Adrenal gland (tissue), 12 donors: ENCODE measurements around the gene AP2A2. TPM values are rescaled to one million over a fixed set of nuclear protein-coding genes. Genes with fewer than 3 reads are reported as not detected.

Experiments used
- DNase-seq, 7 donors: peaks; one replicate each; pipeline ENCODE4 v3.0.0-alpha.2; 2019 to 2020
- H3K27ac ChIP-seq, 5 donors: fragments of 200-600 bp; sonication (generic) in 4 of 5; 1 replicate in 3 of 5; 2 replicates in 2 of 5; pipeline versions ENCODE4 v1.5.1 to v1.8.0; 2016 to 2020; ENCODE audit warnings: mild to moderate bottlenecking in 1 of 5
- H3K27me3 ChIP-seq: fragments of 200-600 bp; 2 replicates; pipeline ENCODE4 v1.8.0; 2021
- H3K36me3 ChIP-seq, 2 donors: fragments of 200-600 bp; replicated peaks in 1 of 2; 1 replicate in 1 of 2; 2 replicates in 1 of 2; pipeline versions ENCODE4 v1.5.1 to v1.8.0; 2018 to 2022
- H3K4me1 ChIP-seq, 2 donors: fragments of 200-600 bp; replicated peaks in 1 of 2; 1 replicate in 1 of 2; 2 replicates in 1 of 2; pipeline versions ENCODE4 v1.5.1 to v1.8.0; 2018 to 2021
- H3K4me3 ChIP-seq, 4 donors: fragments of 200-600 bp; sonication (generic) in 3 of 4; one replicate each; pipeline ENCODE4 v1.5.1; 2016 to 2018
- H3K9me3 ChIP-seq, 3 donors: fragments of 200-600 bp; sonication (generic) in 1 of 3; replicated peaks in 1 of 3; 1 replicate in 2 of 3; 2 replicates in 1 of 3; pipeline versions ENCODE4 v1.5.1 to v1.8.0; 2016 to 2021
- CTCF ChIP-seq, 6 experiments: fragments of 450-650 bp in 4 of 6; fragments of 200-600 bp in 2 of 6; sonication (generic) in 1 of 6; IDR thresholded peaks; 1 replicate in 5 of 6; 2 replicates in 1 of 6; pipeline versions ENCODE4 v1.5.1 to v1.8.0; 2016 to 2021; ENCODE audit warnings: antibody characterized with exemption in 6 of 6, mild to moderate bottlenecking in 2 of 6, moderate library complexity in 1 of 6
- POLR2A ChIP-seq, 2 donors: fragments of 450-650 bp; IDR thresholded peaks; one replicate each; pipeline ENCODE4 v1.6.1; 2017; ENCODE audit warnings: antibody characterized with exemption in 2 of 2, mild to moderate bottlenecking in 2 of 2, moderate library complexity in 1 of 2
- WGBS, 4 donors: extraction: QIAGEN DNeasy Blood & Tissue Kit in 2 of 4; methylation state at CpG; one replicate each; pipeline versions ENCODE4 v1.1.5 to v1.1.7; 2013 to 2017; 5-methylcytosine and 5-hydroxymethylcytosine counted together
- intact Hi-C, 2 donors: fragments of 100-400 bp; cut with DNase I; formaldehyde crosslinking; loops; one replicate each; pipeline versions ENCODE4 v1.14.1 to v1.15.0; 2022 to 2023
- polyA plus RNA-seq, 3 donors: library from polyadenylated mRNA; stranded (reverse); fragments of 200-250 nt in 2 of 3; fragments of 350-450 nt in 1 of 3; fragmentation: Illumina TruSeq in 1 of 3; extraction: RNeasy Lipid Tissue Mini Kit (QIAGEN cat#74804) in 1 of 3; gene quantifications; one replicate each; pipeline ENCODE4 v1.2.3, GENCODE V29; 2013 to 2014
- total RNA-seq, 9 donors: library from RNA; depleted of rRNA in 4 of 9; stranded (reverse); fragments of >200 nt in 4 of 9; fragments of 120-200 nt in 1 of 9; fragmentation: NEBNext Ultra II Directional in 1 of 9; extraction: Animal tissue kit (Norgen Biotek cat#: 25700) in 1 of 9; gene quantifications; one replicate each; pipeline versions ENCODE4 v1.1.0 to v1.2.4, GENCODE V29; 2013 to 2023
- donor health status: healthy with polysubstance abuse.
- donor health status: Bipolar disorder and iron deficiency.
- donor health status: DM: yes; HTN: yes; CAD: no.
- donor health status: DM: no; HTN: no; CAD: no.
- donor health status: DM: no; HTN: no; CAD: no.
- donor health status: DM: yes; HTN: yes; CAD: no.

AP2A2 gene
- total and polyA plus RNA-seq, 12 donors: 15.3 to 115 (median 73.1) TPM

GRCh38 chr11:1034001-1034400, 108.3 kb downstream of the AP2A2 start:
- H3K36me3 ChIP-seq: no peaks in the 10 kb centered on the region
- no peaks in the 10 kb centered on the region for H3K9me3 ChIP-seq
- intact Hi-C loops: no loop called here
- peaks cover 0 to 4% of the 10 kb centered on the region in 2 donors for H3K4me1 ChIP-seq
- H3K27ac ChIP-seq: no peak overlapping the region
- 47 to 71% (median 62%) methylated on average over 2 to 8 of the region's 8 CpGs for WGBS, 4 donors
- H3K27me3 ChIP-seq: no peaks in the 10 kb centered on the region
- TF ChIP-seq POLR2A (IDR thresholded peaks at IDR 0.05): no peak
- TF ChIP-seq CTCF (IDR thresholded peaks at IDR 0.05): no peak
- H3K4me3 ChIP-seq: no peak overlapping the region
- no peak for DNase-seq

GRCh38 chr11:1034456-1035295, 109.0 kb downstream of the AP2A2 start:
- no peaks in the 10 kb centered on the region for H3K9me3 ChIP-seq
- H3K4me1 ChIP-seq: peaks cover 0 to 4% of the 10 kb centered on the region in 2 donors
- no peak overlapping the region for H3K4me3 ChIP-seq
- WGBS, 4 donors: 68 to 81% (median 80%) methylated on average over 13 to 39 of the region's 39 CpGs
- H3K27me3 ChIP-seq: no peaks in the 10 kb centered on the region
- no peak for DNase-seq
- no peak for TF ChIP-seq CTCF (IDR thresholded peaks at IDR 0.05)
- TF ChIP-seq POLR2A (IDR thresholded peaks at IDR 0.05): no peak
- no peaks in the 10 kb centered on the region for H3K36me3 ChIP-seq
- intact Hi-C loops: no loop called here
- no peak overlapping the region for H3K27ac ChIP-seq

GRCh38 chr11:1035577-1036283, 110.1 kb downstream of the AP2A2 start:
- Histone ChIP-seq H3K4me3 (no peak overlapping the region), H3K27ac (no peak overlapping the region)

More at GRCh38 chr11:1035577-1036283, 110.1 kb downstream of the AP2A2 start:
- intact Hi-C loops: no loop called here
- Histone ChIP-seq H3K36me3 (no peaks in the 10 kb centered on the region), H3K4me1 (peaks cover 0 to 4% of the 10 kb centered on the region in 2 donors), H3K27me3 (no peaks in the 10 kb centered on the region), H3K9me3 (no peaks in the 10 kb centered on the region)
- WGBS, 4 donors: 71 to 83% (median 82%) methylated on average over 13 to 29 of the region's 29 CpGs
- TF ChIP-seq POLR2A (IDR thresholded peaks at IDR 0.05) (no peak), CTCF (IDR thresholded peaks at IDR 0.05) (no peak)
- no peak for DNase-seq
